H1 (cell line): ENCODE data around the gene TM2D1. TPM values are rescaled to one million over a fixed set of nuclear protein-coding genes. Genes with fewer than 3 reads are reported as not detected.

Experiments used
- CTCF ChIA-PET: fragments of 300-600 bp; sonication (Branson Sonifier 250); formaldehyde crosslinking; loops from one replicate; lab custom pipeline; 2021; ENCODE audit not compliant: partially characterized antibody; lab: Charles Lee
- POLR2A ChIA-PET: fragments of 300-600 bp; sonication (Branson Sonifier 250); formaldehyde crosslinking; loops from one replicate; lab custom pipeline; 2021; ENCODE audit warnings: inconsistent platforms; ENCODE audit not compliant: partially characterized antibody; lab: Charles Lee
- DNase-seq, 2 experiments: peaks; one replicate each; pipeline versions ENCODE4 v3.0.0 to v3.0.0-alpha.2; 2010 to 2022; ENCODE audit warnings: low spot score in 2 of 2, low read depth in 1 of 2, mixed read lengths in 1 of 2
- FAIRE-seq: peaks from 2 replicates; lab custom pipeline; 2011; peaks lifted over from hg19 to GRCh38; lab: Jason Lieb, UNC
- H2AFZ ChIP-seq: 2 replicates; pipeline ENCODE4 v1.8.1; 2012; ENCODE audit warnings: low read length, inconsistent platforms
- H2AK5ac ChIP-seq: 2 replicates; pipeline ENCODE4 v1.6.1; 2013; ENCODE audit warnings: low read depth, low read length
- H2BK120ac ChIP-seq: replicated peaks from 2 replicates; pipeline ENCODE3; 2013; ENCODE audit warnings: low read depth, low read length, inconsistent platforms
- H2BK12ac ChIP-seq: 2 replicates; pipeline ENCODE4 v1.6.1; 2013; ENCODE audit warnings: low read depth, low read length
- H2BK15ac ChIP-seq: 2 replicates; pipeline ENCODE4 v1.6.1; 2013; ENCODE audit warnings: low read length
- H2BK20ac ChIP-seq: 2 replicates; pipeline ENCODE4 v1.6.1; 2013; ENCODE audit warnings: low read length
- H2BK5ac ChIP-seq: 2 replicates; pipeline ENCODE4 v1.6.1; 2013; ENCODE audit warnings: low read depth, low read length
- H3K14ac ChIP-seq: 2 replicates; pipeline ENCODE4 v1.6.1; 2013; ENCODE audit warnings: inconsistent platforms; ENCODE audit not compliant: insufficient read length
- H3K18ac ChIP-seq: 2 replicates; pipeline ENCODE4 v1.6.1; 2013; ENCODE audit warnings: low read length; ENCODE audit errors: extremely low read depth
- H3K23ac ChIP-seq: 2 replicates; pipeline ENCODE4 v1.6.1; 2013; ENCODE audit warnings: inconsistent platforms; ENCODE audit not compliant: insufficient read length
- H3K23me2 ChIP-seq: 2 replicates; pipeline ENCODE4 v1.6.1; 2013; ENCODE audit warnings: low read depth, low read length
- H3K27ac ChIP-seq: 2 replicates; pipeline ENCODE4 v1.6.1; 2011; ENCODE audit warnings: low read depth, low read length, inconsistent platforms
- H3K27me3 ChIP-seq, 4 experiments: replicated peaks in 1 of 4; 1 replicate in 1 of 4; 2 replicates in 3 of 4; pipeline versions ENCODE4 v1.6.1 to v1.8.1; 2011 to 2013; ENCODE audit warnings: low read length in 3 of 4, mild to moderate bottlenecking in 3 of 4, inconsistent platforms in 2 of 4, mixed read lengths in 2 of 4, moderate library complexity in 1 of 4; ENCODE audit not compliant: control insufficient read depth in 3 of 4, insufficient read depth in 3 of 4; ENCODE audit errors: extremely low read depth in 1 of 4
- H3K36me3 ChIP-seq, 4 experiments: 2 replicates each; pipeline versions ENCODE4 v1.6.1 to v1.8.1; 2011 to 2013; ENCODE audit warnings: mild to moderate bottlenecking in 4 of 4, low read length in 3 of 4, moderate library complexity in 2 of 4, control low read depth in 1 of 4, inconsistent platforms in 1 of 4; ENCODE audit not compliant: insufficient read depth in 4 of 4, control insufficient read depth in 2 of 4
- H3K4ac ChIP-seq: replicated peaks from 2 replicates; pipeline ENCODE3; 2013; ENCODE audit warnings: low read length, low read depth, mixed read lengths, inconsistent platforms; ENCODE audit not compliant: insufficient read length
- H3K4me1 ChIP-seq, 4 experiments: replicated peaks in 1 of 4; 1 replicate in 1 of 4; 2 replicates in 3 of 4; pipeline versions ENCODE4 v1.6.1 to v1.8.1; 2011 to 2013; ENCODE audit warnings: low read length in 3 of 4, inconsistent platforms in 2 of 4, mixed read lengths in 1 of 4; ENCODE audit not compliant: insufficient read depth in 4 of 4, control insufficient read depth in 3 of 4
- H3K4me2 ChIP-seq, 2 experiments: 2 replicates each; pipeline versions ENCODE4 v1.6.1 to v1.8.1; 2011 to 2013; ENCODE audit warnings: low read depth in 2 of 2, low read length in 2 of 2, control low read depth in 1 of 2, inconsistent platforms in 1 of 2, mild to moderate bottlenecking in 1 of 2; ENCODE audit not compliant: insufficient read depth in 1 of 2
- H3K4me3 ChIP-seq, 4 experiments: fragments of 200-600, 300-600 bp in 1 of 4; sonication (generic), shearing (Covaris generic), sonication (Bioruptor Twin) in 1 of 4; 2 replicates each; pipeline versions ENCODE4 v1.5.1 to v1.8.1; 2011 to 2016; ENCODE audit warnings: low read length in 4 of 4, low read depth in 3 of 4, control low read depth in 2 of 4, inconsistent platforms in 2 of 4, mild to moderate bottlenecking in 2 of 4, mixed read lengths in 1 of 4, moderate library complexity in 1 of 4; ENCODE audit not compliant: insufficient read depth in 2 of 4; ENCODE audit errors: extremely low read depth in 1 of 4
- H3K56ac ChIP-seq: replicated peaks from 2 replicates; pipeline ENCODE3; 2013; ENCODE audit warnings: low read depth, mild to moderate bottlenecking, mixed read lengths, low read length, inconsistent platforms; ENCODE audit not compliant: insufficient read length
- H3K79me1 ChIP-seq: 2 replicates; pipeline ENCODE4 v1.6.1; 2013; ENCODE audit warnings: low read depth, low read length, control low read depth
- H3K79me2 ChIP-seq, 2 experiments: 2 replicates each; pipeline versions ENCODE4 v1.6.1 to v1.8.1; 2012 to 2013; ENCODE audit warnings: low read length in 2 of 2, mild to moderate bottlenecking in 2 of 2, inconsistent platforms in 1 of 2; ENCODE audit not compliant: insufficient read depth in 2 of 2, control insufficient read depth in 1 of 2
- H3K9ac ChIP-seq, 4 experiments: replicated peaks in 1 of 4; 1 replicate in 1 of 4; 2 replicates in 3 of 4; pipeline versions ENCODE4 v1.6.1 to v1.8.1; 2011 to 2013; ENCODE audit warnings: low read depth in 3 of 4, low read length in 3 of 4, control low read depth in 2 of 4, mild to moderate bottlenecking in 2 of 4, moderate library complexity in 2 of 4, inconsistent platforms in 1 of 4; ENCODE audit errors: extremely low read depth in 1 of 4
- H3K9me3 ChIP-seq, 2 experiments: 2 replicates each; pipeline versions ENCODE4 v1.6.1 to v1.8.1; 2012 to 2013; ENCODE audit warnings: mild to moderate bottlenecking in 2 of 2, moderate library complexity in 2 of 2, control low read depth in 1 of 2, inconsistent platforms in 1 of 2, low read depth in 1 of 2, low read length in 1 of 2, mixed read lengths in 1 of 2; ENCODE audit not compliant: insufficient read depth in 2 of 2
- H4K20me1 ChIP-seq, 2 experiments: replicated peaks in 1 of 2; 2 replicates each; pipeline versions ENCODE3 to v1.8.1; 2011 to 2013; ENCODE audit warnings: inconsistent platforms in 2 of 2, low read length in 2 of 2, mild to moderate bottlenecking in 1 of 2; ENCODE audit not compliant: insufficient read depth in 2 of 2, control insufficient read depth in 1 of 2
- H4K5ac ChIP-seq: 2 replicates; pipeline ENCODE4 v1.6.1; 2013; ENCODE audit warnings: low read length, low read depth, mixed read lengths, inconsistent platforms; ENCODE audit not compliant: insufficient read length
- H4K8ac ChIP-seq: 2 replicates; pipeline ENCODE4 v1.8.0; 2013; ENCODE audit warnings: mild to moderate bottlenecking, moderate library complexity, low read length, inconsistent platforms; ENCODE audit not compliant: insufficient read depth; ENCODE audit errors: extremely low read depth
- H4K91ac ChIP-seq: replicated peaks from 2 replicates; pipeline ENCODE3; 2013; ENCODE audit warnings: low read length, mixed read lengths, inconsistent platforms; ENCODE audit not compliant: insufficient read length
- EGR1 ChIP-seq: IDR thresholded peaks from 2 replicates; pipeline ENCODE4 v1.6.1; 2011; ENCODE audit warnings: low read depth, low read length, borderline replicate concordance
- KDM1A ChIP-seq: fragments of 200-600, 300-600 bp; sonication (generic); IDR thresholded peaks from 2 replicates; pipeline ENCODE4 v1.7.1; 2016; ENCODE audit warnings: mild to moderate bottlenecking, low read length, borderline replicate concordance
- KDM5A ChIP-seq: fragments of 200-600 bp; IDR thresholded peaks from 2 replicates; pipeline ENCODE4 v1.7.1; 2012; ENCODE audit warnings: mild to moderate bottlenecking, low read length, inconsistent platforms, mixed read lengths
- WGBS, 2 experiments: shearing (Covaris generic) in 1 of 2; methylation state at CpG; one replicate each; pipeline versions ENCODE4 v1.1.6 to v1.1.7; 2013 to 2015; ENCODE audit warnings: low lambda C conversion rate in 2 of 2, mixed read lengths in 2 of 2, inconsistent platforms in 1 of 2, low coverage in 1 of 2, missing lambda C conversion rate in 1 of 2; ENCODE audit not compliant: insufficient replicate concordance in 2 of 2, insufficient coverage in 1 of 2, insufficient read length in 1 of 2; ENCODE audit errors: extremely low coverage in 1 of 2, missing lambda C conversion rate in 1 of 2; 5-methylcytosine and 5-hydroxymethylcytosine counted together
- polyA plus RNA-seq, 7 experiments: library from polyadenylated mRNA; depleted of rRNA in 3 of 7; stranded (reverse) in 5 of 7; unstranded in 2 of 7; fragments of >200 nt in 5 of 7; fragments of 200-250 nt in 2 of 7; gene quantifications; 1 replicate in 5 of 7; 2 replicates in 1 of 7; 4 replicates in 1 of 7; pipeline versions ENCODE4 v1.2.1 to v1.2.3, GENCODE V29; 2011 to 2013; ENCODE audit warnings: missing spikeins in 2 of 7, mixed read lengths in 2 of 7
- total RNA-seq: library from RNA; stranded (reverse); fragmentation: NEBNext Ultra II Directional; extraction: Animal tissue kit (Norgen Biotek cat#: 25700); gene quantifications from 2 replicates; pipeline ENCODE4 v1.2.1, GENCODE V29; 2021

TM2D1 gene
- total and polyA plus RNA-seq, 2 of the 8 experiments (the other 6 are each of a cell fraction or from before 2014, with no cell fraction given), result 17.7 to 20.5 TPM

- no peak overlapping the region for H3K4me2 ChIP-seq
- ChIA-PET POLR2A (no interaction called here), CTCF (interaction anchor here (0.7 to 2.0 kb wide), 10 partner anchors 9 to 589 kb away, joined by 3 to 8 read pairs (median 3); no protein-coding TSS in a partner anchor)
- no peak overlapping the region for H3K18ac ChIP-seq
- no peak overlapping the region for H3K27ac ChIP-seq
- H2BK120ac ChIP-seq, result no peak overlapping the region
- H3K14ac ChIP-seq, result no peak overlapping the region
- no peak overlapping the region for H3K9ac ChIP-seq
- H3K56ac ChIP-seq, result no peak overlapping the region
- H2BK5ac ChIP-seq, result no peak overlapping the region
- 91% methylated on average over 11 of the region's 11 CpGs; no CpG with 5 or more reads in 1 of the 2 experiments for WGBS, 2 experiments
- H4K8ac ChIP-seq, result no peak overlapping the region
- DNase-seq (no peak), FAIRE-seq (no peak)
- H3K79me1 ChIP-seq, result no peaks in the 10 kb centered on the region
- H3K79me2 ChIP-seq, result no peaks in the 10 kb centered on the region
- H2BK12ac ChIP-seq, result no peak overlapping the region
- no peak overlapping the region for H2BK15ac ChIP-seq
- no peak overlapping the region for H4K91ac ChIP-seq
- no peak overlapping the region; the same call in 1 of the 2 replicates for H2BK20ac ChIP-seq
- H3K23ac ChIP-seq, result no peak overlapping the region
- H2AK5ac ChIP-seq, result no peak overlapping the region
- H3K4me3 ChIP-seq, result no peak overlapping the region
- no peak overlapping the region for H4K5ac ChIP-seq
- no peak overlapping the region for H2AFZ ChIP-seq
- TF ChIP-seq KDM1A (no peak), EGR1 (no peak), KDM5A (no peak)
- H3K9me3 ChIP-seq, result no peaks in the 10 kb centered on the region
- no peak overlapping the region for H3K4ac ChIP-seq
- peaks cover 2 to 8% (median 6%) of the 10 kb centered on the region in 4 experiments; a peak in 3 of 7 replicates for H3K4me1 ChIP-seq
- H4K20me1 ChIP-seq, result no peaks in the 10 kb centered on the region
- H3K36me3 ChIP-seq, result no peaks in the 10 kb centered on the region
- H3K23me2 ChIP-seq, result no peaks in the 10 kb centered on the region
- peaks cover 0 to 6% (median 0%) of the 10 kb centered on the region in 4 experiments; a peak in 1 of 7 replicates for H3K27me3 ChIP-seq
Observed at GRCh38 chr1:61639608-61640336, 85.2 kb downstream of the TM2D1 start.
